ENCODE results near the gene RBP7.

Gene RBP7

DNA sequence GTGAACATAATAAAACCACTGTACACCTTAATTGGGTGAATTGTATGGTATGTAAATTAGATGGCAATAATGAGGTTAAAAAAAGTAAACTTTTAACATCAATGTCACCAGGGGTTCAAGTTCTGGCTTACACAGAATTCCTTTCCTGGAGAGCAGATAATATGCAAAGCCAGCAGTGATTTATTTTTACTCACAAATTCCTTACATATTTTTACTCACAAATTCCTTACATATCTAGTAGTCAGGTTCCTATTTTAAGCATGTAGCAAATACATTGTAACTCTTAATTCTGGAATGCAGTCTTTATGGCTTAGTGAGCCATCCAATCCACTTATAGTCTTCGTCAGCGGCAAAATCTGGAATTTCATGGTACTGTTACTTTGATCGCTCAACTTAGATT lies 34.4 kb downstream of the RBP7 start:
- TF ChIP-seq, protein P1, sequence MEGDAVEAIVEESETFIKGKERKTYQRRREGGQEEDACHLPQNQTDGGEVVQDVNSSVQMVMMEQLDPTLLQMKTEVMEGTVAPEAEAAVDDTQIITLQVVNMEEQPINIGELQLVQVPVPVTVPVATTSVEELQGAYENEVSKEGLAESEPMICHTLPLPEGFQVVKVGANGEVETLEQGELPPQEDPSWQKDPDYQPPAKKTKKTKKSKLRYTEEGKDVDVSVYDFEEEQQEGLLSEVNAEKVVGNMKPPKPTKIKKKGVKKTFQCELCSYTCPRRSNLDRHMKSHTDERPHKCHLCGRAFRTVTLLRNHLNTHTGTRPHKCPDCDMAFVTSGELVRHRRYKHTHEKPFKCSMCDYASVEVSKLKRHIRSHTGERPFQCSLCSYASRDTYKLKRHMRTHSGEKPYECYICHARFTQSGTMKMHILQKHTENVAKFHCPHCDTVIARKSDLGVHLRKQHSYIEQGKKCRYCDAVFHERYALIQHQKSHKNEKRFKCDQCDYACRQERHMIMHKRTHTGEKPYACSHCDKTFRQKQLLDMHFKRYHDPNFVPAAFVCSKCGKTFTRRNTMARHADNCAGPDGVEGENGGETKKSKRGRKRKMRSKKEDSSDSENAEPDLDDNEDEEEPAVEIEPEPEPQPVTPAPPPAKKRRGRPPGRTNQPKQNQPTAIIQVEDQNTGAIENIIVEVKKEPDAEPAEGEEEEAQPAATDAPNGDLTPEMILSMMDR (IDR thresholded peaks at IDR 0.05; ENCODE audit: low read length, missing control alignments) = no peak
- peak; percentile 57 for DNase-seq (ENCODE audit: low read depth)
- H3K4me3 ChIP-seq (replicated peaks; ENCODE audit: low read depth, low read length) = no peak overlapping the region

DNA sequence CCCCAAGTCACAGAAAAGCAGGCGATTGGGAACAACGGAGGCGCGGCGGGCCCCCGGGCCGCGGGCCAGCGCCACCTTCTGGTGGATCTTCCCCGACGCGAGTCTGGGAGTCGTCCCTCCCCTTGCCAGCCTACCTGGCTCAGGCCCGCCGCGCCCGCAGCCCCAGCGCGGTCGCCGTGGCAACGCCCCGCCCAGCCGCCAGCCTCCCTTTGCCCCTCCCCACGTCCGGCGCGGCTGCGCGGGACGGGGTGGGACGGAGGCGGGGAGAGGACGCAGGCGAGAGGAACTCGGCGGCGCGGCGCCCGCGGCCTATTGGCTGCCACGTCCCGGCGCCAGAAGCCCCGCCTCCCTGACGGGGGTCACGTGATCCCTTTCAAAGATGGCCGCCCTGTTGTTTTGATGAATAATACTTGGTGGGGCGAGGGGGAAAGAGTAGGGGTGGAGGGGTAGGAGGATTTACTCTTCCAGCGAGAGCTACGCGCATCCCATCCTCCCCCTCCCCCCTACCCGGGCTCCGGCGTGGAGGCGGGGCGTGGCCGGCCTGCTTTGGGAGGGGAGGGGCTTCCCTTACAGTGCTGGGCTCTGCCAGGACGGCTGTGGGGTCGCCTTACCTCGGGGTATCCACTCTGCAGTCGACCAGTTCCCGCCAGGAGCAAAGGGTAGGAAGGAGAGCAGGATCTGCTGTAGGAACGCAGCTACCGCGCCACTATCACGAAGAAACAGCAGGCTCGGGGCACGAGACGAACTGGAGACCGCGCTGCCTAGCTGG lies 35.7 kb downstream of the RBP7 start, which contains the start of gene UBE4B:
Gene UBE4B, plus strand, starts transcription at position 369 of the 769 bp plus-strand sequence. CDS start 713 bp downstream, outside the sequence.
- TF ChIP-seq, protein P1 (IDR thresholded peaks at IDR 0.05; ENCODE audit: low read length, missing control alignments) = peak; percentile 59
- H3K4me3 ChIP-seq (replicated peaks; ENCODE audit: low read depth, low read length) = peak within 1 kb of the TSS; percentile 98
- DNase-seq (ENCODE audit: low read depth) = peak; percentile 98

DNA sequence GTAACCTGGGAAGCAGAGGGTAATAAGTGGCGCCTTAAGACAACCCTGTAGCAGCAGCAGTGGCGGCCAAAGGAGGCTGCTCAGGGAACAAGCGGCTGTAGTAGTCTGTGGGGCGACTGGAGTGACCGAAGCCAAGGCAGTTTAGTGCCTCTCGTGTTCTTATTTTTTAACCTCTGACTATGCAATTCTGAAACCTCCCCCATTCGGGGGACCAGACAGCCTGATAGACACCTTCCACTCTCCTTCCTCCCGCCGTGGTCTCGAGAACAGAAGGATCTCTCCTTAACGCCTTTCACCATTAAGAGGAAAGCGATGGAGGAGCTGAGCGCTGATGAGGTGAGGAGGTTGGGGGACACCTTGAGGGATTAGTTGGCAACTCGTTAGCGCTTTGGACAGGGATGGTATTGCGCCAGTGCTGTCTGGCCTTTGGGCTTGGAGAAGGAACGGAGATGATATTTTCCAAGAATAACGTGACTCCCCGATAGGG lies 36.4 kb downstream of the RBP7 start:
- TF ChIP-seq, protein P1 (IDR thresholded peaks at IDR 0.05; ENCODE audit: low read length, missing control alignments) = no peak
- H3K4me3 ChIP-seq (replicated peaks; ENCODE audit: low read depth, low read length) = peak overlapping the region; percentile 98
- peak; percentile 26 for DNase-seq (ENCODE audit: low read depth)

DNA sequence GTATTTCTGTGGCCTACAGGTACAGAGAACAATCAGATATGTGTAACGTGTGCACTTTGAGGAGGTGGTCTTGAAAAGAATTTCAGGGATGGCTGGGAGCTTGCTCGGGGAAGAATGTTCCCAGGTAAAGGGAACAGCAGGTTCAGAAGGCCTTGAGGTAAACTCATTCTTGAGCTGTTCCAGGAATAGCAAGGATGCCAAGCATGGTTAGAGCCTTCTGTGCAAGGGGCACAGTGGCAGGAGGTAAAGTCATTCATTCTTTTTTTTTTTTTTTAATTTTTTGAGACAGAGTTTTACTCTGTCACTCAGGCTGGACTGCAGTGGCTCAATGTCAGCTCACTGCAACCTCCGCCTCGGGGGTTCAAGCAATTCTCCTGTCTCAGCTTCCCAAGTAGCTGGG lies 45.7 kb downstream of the RBP7 start:
- DNase-seq (ENCODE audit: low read depth) = no peak
- no peak overlapping the region for H3K4me3 ChIP-seq (replicated peaks; ENCODE audit: low read depth, low read length)
- TF ChIP-seq, protein P1 (IDR thresholded peaks at IDR 0.05; ENCODE audit: low read length, missing control alignments) = no peak

DNA sequence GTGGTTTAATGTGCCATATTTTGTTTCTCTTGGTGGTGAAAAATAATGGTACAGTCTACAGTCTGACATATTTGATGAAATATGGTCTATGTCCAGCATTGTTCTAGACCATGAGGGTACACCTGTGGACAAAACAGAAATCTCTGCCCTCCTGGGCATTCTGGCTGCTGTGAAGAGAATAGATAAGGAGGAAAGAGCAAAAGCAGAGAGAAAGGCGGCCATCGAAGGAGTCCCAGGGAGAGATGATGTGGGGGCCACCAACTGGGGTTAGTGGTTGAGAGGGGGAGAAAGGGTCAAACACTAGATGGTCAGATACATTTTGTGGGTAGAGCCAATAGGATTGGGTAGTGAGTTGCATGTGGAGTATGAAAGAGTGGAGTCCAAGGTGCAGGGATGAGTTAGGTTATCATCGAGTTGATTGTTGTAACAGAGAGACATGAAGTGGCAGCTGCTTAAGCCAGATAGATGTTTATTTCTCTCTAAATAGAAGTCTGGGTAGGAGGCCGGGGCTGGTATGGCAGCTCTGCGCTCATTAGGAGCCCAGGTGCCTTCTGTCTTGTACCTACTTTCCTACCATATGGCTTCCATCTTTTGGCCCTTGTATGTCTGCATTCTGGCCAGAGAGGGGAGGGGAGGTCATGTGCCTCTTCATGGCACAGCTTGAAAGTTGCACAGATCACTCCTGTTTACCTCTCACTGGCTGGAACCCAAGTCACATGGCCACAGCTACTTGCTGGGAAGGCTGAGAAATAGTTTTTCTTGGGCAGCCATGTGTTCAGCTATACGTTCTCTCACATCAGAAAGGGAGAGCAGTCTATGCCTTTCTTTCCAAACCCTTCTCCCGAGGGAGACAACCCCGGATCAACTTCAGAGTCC lies 48.7 kb downstream of the RBP7 start:
- peak; percentile 61 for DNase-seq (ENCODE audit: low read depth)
- no peak overlapping the region for H3K4me3 ChIP-seq (replicated peaks; ENCODE audit: low read depth, low read length)
- TF ChIP-seq, protein P1 (IDR thresholded peaks at IDR 0.05; ENCODE audit: low read length, missing control alignments) = no peak

DNA sequence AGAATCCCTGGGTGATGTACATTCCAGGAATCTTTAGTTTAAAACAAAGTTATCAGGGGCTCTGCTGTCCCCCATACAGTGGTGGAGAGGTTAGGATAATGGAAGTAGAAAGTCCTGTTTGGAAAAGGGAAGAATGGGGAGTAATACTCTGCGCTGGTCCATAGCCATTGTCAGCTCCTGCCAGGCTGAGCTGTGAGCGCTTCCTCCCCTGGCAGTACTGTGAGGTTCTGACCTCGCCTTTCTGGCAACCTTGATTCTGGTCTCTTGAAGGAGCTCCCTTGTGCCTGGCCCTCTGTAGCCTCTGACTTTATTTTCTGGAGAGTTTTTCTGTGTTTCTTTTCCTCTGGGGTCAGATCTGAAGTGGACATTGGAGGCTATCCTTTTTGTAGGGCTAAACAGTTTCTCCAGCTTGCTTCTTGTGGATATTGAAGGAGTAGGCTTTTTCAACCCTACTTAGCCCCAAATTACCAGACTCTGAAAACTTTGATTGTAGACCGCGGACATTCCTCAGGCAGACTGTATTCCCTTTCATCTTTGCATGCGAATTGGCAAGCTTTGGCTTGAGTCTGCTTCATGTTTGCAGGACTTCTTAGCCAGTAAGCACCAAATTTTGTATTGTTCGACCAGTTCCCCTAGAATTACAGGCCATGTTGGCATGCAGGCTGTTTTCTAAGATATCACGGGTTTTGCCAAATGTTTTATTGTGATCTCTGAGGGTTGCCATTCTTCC lies 49.5 kb downstream of the RBP7 start:
- TF ChIP-seq, protein P1 (IDR thresholded peaks at IDR 0.05; ENCODE audit: low read length, missing control alignments) = no peak
- no peak for DNase-seq (ENCODE audit: low read depth)
- H3K4me3 ChIP-seq (replicated peaks; ENCODE audit: low read depth, low read length) = no peak overlapping the region

All from fibroblast of pulmonary artery (primary cell).